ENCODE results near the gene AHI1. TPM values are rescaled to one million over a fixed set of nuclear protein-coding genes. Genes with fewer than 3 reads are reported as not detected.

AHI1 gene
- 23.1 and 28.8 TPM in 2 replicates for total RNA-seq

DNA sequence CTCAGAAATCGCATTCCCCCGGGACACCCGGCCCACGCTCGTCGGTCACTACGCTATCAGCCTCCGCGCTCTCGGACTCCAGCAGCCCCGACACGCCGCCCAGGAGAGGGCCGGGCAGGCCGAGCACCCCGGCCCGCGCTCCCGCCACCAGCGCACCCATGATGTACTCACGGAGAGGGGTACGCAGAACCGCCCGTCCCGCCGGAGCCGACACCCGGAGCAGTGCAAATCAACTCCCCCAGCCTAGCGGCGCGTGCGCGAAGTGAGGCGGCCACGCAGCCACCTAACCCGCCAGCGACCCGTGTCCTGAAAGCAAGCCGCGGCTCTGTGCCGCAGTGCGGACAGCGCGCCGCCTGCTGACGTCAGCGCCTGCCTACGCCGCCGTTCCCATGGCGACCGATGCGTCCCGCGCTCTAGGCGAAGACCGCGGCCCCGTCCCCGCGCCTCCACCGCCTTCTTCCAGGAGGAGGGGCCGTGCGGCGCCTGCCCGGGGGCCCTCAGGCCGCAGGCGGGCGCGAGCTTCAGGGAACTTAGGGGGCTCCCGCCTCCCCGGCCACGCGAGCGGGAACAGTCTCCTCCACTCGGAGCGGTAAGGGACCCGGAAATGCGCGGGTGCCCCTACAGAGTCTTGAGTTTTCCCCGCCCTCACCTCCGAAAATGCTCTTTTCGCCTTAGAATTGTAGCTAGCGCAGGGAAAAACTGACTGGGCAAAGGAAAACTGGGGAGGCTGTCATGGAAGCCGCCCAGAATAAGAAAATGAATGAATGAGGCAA, at the start of gene AHI1:
Gene AHI1, minus strand, starts transcription at position 329 of the 773 bp plus-strand sequence. CDS start 5,503 bp downstream, outside the sequence.

